RWPE1 (cell line): ENCODE data around the gene COPZ2.

Experiments used
- CTCF ChIA-PET: fragments of 350-600 bp; sonication (Branson Sonifier 250); formaldehyde crosslinking; extraction: SDS; loops from one replicate; lab custom pipeline; 2021; lab: Yijun Ruan, JAX
- POLR2A ChIA-PET: fragments of 400-600 bp; formaldehyde crosslinking; extraction: SDS; loops from one replicate; lab custom pipeline; 2020; ENCODE audit warnings: antibody characterized with exemption; ENCODE audit not compliant: low non-redundant PET; lab: Yijun Ruan, JAX
- DNase-seq: peaks from one replicate; pipeline ENCODE4 v3.0.0; 2012; ENCODE audit warnings: low spot score
- H3K27ac ChIP-seq: fragments of 450-650 bp; 2 replicates; pipeline ENCODE4 v1.5.1; 2017
- CTCF ChIP-seq: fragments of 450-650 bp; conservative IDR thresholded peaks from 2 replicates; pipeline ENCODE4 v1.5.1; 2017; ENCODE audit warnings: low read depth, mild to moderate bottlenecking

The COPZ2 gene

DNA sequence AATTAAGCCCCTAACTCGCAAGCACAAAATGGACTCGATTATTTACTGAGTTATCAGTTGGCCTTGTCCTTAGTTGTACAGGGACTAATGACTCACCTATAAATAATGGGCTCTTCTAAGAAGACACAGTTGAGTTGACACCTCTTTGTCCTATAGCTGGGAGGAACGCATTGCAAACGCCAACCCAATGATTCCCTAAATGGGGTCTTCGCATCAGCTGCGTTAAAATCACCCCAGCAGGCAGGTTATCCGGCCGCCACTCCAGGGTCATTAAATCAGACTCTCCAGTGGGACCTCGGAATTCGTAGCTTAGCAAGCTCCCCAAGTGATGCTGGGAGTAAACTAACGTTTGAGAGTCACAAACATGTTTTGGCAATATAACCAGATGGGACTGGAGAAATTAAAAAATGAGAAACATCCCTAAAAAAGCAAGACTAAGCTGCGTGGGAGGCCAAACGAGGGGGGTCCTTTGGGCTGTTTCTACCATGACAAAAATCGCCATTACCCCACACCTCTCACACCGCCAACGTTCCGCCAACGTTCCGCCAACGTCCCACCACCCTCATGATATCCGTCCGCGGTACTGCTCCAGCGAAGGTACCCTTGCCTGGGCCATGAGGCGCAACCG is 9.6 kb upstream of the COPZ2 start:
- DNase-seq: no peak
- ChIA-PET CTCF (interaction anchor here (0.6 to 3.9 kb wide), 2 partner anchors 21 to 1305 kb away, joined by 3 to 20 read pairs; no protein-coding TSS in a partner anchor), POLR2A (interaction anchor here (0.8 kb wide), 1 partner anchor 1007 kb away, joined by 3 read pairs; no protein-coding TSS in a partner anchor)
- H3K27ac ChIP-seq: peak overlapping the region; percentile 99
- no peak for TF ChIP-seq CTCF

- POLR2A ChIA-PET: interaction anchor here (0.9 kb wide), 1 partner anchor 21 kb away, joined by 3 read pairs; no protein-coding TSS in a partner anchor
- CTCF ChIA-PET: interaction anchor here (0.6 to 1.2 kb wide), 4 partner anchors 10 to 1489 kb away, joined by 3 to 11 read pairs (median 4); no protein-coding TSS in a partner anchor
- DNase-seq: no peak
Observed at GRCh38 chr17:48046296-48046695, 8.7 kb upstream of the COPZ2 start.

GRCh38 chr17:48045316-48046001 is 7.9 kb upstream of the COPZ2 start:
- DNase-seq: peak; percentile 88
- peak overlapping the region; percentile 99 for H3K27ac ChIP-seq
- ChIA-PET CTCF (interaction anchor here (0.7 to 1.2 kb wide), 3 partner anchors 9 to 66 kb away, joined by 3 to 11 read pairs (median 3); no protein-coding TSS in a partner anchor), POLR2A (interaction anchor here (0.6 to 0.9 kb wide), 2 partner anchors 20 to 103 kb away, joined by 3 read pairs; no protein-coding TSS in a partner anchor)
- TF ChIP-seq CTCF: no peak

More at GRCh38 chr17:48046296-48046695, 8.7 kb upstream of the COPZ2 start:
- H3K27ac ChIP-seq: peak overlapping the region; percentile 99
- no peak for TF ChIP-seq CTCF

DNA sequence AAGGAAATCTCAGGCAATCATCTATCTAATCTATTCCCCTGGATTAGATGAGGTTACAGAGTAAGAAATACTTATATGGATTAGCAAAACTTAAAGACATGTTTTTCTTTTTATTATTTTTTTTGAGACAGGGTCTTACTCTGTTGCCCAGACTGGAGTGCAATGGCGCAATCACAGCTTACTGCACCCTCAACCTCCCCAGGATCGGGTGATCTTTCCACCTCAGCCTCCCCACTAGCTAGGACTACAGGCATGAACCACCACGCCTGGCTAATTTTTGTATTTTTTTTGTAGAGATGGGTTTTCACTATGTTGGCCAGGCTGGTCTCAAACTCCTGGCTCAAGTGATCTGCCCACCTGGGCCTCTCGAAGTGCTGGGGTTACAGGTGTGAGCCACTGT is 7.3 kb upstream of the COPZ2 start:
- POLR2A ChIA-PET: interaction anchor here (0.6 to 0.8 kb wide), 2 partner anchors 30 to 103 kb away, joined by 3 to 16 read pairs; no protein-coding TSS in a partner anchor
- no peak for DNase-seq
- CTCF ChIA-PET: interaction anchor here (0.7 kb wide), 1 partner anchor 65 kb away, joined by 3 read pairs; no protein-coding TSS in a partner anchor
- TF ChIP-seq CTCF: no peak
- peak overlapping the region; percentile 99 for H3K27ac ChIP-seq

GRCh38 chr17:48043176-48043575 is 5.6 kb upstream of the COPZ2 start:
- ChIA-PET POLR2A (no interaction called here), CTCF (interaction anchor here (0.6 to 1.0 kb wide), 3 partner anchors 9 to 71 kb away, joined by 3 read pairs; no protein-coding TSS in a partner anchor)
- DNase-seq: no peak
- no peak for TF ChIP-seq CTCF
- H3K27ac ChIP-seq: peak overlapping the region; percentile 47

DNA sequence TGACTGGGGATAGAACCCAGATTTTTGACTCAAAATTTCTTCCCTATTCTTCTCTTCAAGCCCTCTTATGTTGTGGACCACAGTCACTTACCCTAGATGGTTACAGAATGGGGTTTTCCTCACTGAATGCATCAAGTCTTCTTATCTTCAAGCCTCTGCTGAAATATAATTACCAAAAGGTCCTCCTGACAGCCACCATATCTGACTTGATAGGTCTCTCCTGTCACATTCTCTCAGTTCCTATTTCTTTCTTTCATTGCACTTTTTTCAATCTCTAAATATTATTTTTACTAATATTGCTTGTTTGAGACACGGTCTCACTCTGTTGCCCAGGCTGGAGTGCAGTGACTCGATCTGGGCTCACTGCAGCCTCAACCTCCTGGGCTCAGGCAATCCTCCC is 1.1 kb upstream of the COPZ2 start:
- CTCF ChIA-PET: no interaction called here
- H3K27ac ChIP-seq: no peak overlapping the region
- POLR2A ChIA-PET: no interaction called here
- no peak for TF ChIP-seq CTCF
- DNase-seq: no peak
